HL-60 (cell line): Measurements from ENCODE around the gene GAGE10.

Source experiments
- DNase-seq, 2 experiments: peaks; one replicate each; pipeline ENCODE4 v3.0.0-alpha.2; 2010 to 2020; ENCODE audit warnings: low read depth in 1 of 2, low spot score in 1 of 2
- H3K27ac ChIP-seq: fragments of 250-450 bp; sonication (Bioruptor Pico); replicated peaks from 2 replicates; pipeline ENCODE4 v1.5.1; 2020; ENCODE audit warnings: mild to moderate bottlenecking, moderate library complexity
- H3K27me3 ChIP-seq: fragments of 250-450 bp; sonication (Bioruptor Pico); 2 replicates; pipeline ENCODE4 v1.5.1; 2021; ENCODE audit warnings: mild to moderate bottlenecking, moderate library complexity; ENCODE audit not compliant: insufficient read depth, poor library complexity, severe bottlenecking
- H3K4me3 ChIP-seq: replicated peaks from 2 replicates; pipeline ENCODE4 v1.5.1; 2011; ENCODE audit warnings: mild to moderate bottlenecking, control low read depth, low read length; ENCODE audit not compliant: insufficient read depth
- GABPA ChIP-seq: IDR thresholded peaks from 2 replicates; pipeline ENCODE4 v1.6.1; 2012; ENCODE audit warnings: low read depth
- POLR2AphosphoS5 ChIP-seq: IDR thresholded peaks from 2 replicates; pipeline ENCODE4 v1.6.1; 2012; ENCODE audit warnings: low read depth
- SPI1 ChIP-seq: IDR thresholded peaks from 2 replicates; pipeline ENCODE4 v1.6.1; 2012; ENCODE audit warnings: low read depth, mild to moderate bottlenecking, borderline replicate concordance
- TF ChIP-seq, protein P1 (sequence below): IDR thresholded peaks from one replicate; pipeline ENCODE4 v1.5.1; 2011; ENCODE audit warnings: low read length, control low read depth, inconsistent platforms; ENCODE audit not compliant: insufficient read depth
- TF ChIP-seq, protein P2 (sequence below): IDR thresholded peaks from 2 replicates; pipeline ENCODE4 v1.6.1; 2012; ENCODE audit warnings: low read depth; ENCODE audit not compliant: insufficient replicate concordance

The GAGE10 gene

DNA sequence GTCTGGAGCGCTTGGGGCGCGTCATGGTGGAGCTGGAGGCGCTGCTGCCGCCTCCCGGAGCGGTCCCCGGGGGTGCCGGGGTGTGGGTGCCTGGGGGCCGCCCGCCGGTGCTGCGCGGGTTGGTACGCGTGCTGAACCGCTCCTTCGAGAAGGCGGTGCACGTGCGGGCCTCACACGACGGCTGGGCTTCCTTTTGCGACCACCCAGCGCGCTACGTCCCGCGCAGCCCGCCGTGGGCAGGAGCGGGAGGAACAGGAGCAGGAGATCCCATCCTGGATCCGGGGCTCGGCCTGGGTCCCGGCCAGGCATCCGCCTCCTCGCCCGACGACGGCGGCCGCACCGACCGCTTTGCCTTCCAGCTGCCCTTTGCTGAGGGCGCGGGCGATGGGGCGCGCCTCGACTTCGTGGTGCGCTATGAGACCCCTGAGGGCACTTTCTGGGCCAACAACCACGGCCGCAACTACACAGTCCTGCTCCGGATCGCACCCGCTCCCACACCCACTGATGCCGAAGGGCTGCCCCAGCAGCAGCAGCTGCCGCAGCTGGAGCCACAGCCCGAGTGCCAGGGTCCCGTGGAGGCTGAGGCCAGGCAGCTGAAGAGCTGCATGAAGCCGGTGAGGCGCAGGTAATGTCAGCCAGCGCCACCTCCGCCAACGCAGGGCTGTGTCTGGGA, 33.1 kb upstream of the GAGE10 start:
- H3K27me3 ChIP-seq, result no peaks in the 10 kb centered on the region
- peak overlapping the region; percentile 53 for H3K4me3 ChIP-seq
- no peak for TF ChIP-seq SPI1
- TF ChIP-seq, protein P1, sequence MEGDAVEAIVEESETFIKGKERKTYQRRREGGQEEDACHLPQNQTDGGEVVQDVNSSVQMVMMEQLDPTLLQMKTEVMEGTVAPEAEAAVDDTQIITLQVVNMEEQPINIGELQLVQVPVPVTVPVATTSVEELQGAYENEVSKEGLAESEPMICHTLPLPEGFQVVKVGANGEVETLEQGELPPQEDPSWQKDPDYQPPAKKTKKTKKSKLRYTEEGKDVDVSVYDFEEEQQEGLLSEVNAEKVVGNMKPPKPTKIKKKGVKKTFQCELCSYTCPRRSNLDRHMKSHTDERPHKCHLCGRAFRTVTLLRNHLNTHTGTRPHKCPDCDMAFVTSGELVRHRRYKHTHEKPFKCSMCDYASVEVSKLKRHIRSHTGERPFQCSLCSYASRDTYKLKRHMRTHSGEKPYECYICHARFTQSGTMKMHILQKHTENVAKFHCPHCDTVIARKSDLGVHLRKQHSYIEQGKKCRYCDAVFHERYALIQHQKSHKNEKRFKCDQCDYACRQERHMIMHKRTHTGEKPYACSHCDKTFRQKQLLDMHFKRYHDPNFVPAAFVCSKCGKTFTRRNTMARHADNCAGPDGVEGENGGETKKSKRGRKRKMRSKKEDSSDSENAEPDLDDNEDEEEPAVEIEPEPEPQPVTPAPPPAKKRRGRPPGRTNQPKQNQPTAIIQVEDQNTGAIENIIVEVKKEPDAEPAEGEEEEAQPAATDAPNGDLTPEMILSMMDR, result no peak
- no peak for TF ChIP-seq GABPA
- no peak for TF ChIP-seq POLR2AphosphoS5
- DNase-seq, result no peak
- peak overlapping the region; percentile 64 for H3K27ac ChIP-seq

DNA sequence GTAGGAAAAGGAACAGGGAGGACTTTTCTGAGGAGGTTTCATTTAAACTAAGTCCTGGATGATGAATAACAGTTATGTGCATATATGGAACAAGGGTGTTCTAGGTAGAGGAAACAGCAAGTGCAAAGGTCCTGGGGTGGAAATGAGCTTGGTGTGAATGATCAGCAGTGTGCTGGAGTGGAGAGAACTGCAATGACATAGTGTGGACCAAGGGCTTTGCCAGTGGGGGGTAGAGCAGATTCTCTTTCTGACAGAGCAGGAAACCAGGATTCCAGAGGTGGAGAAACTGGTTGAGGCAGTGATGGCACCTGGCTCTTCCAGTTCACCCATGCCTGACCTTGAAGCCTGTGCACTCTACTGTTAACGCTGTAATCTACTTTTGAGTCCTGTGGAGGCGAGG, 32.1 kb upstream of the GAGE10 start:
- Histone ChIP-seq H3K27me3 (no peaks in the 10 kb centered on the region), H3K27ac (no peak overlapping the region), H3K4me3 (no peak overlapping the region)
- no peak for DNase-seq
- TF ChIP-seq, protein P2, sequence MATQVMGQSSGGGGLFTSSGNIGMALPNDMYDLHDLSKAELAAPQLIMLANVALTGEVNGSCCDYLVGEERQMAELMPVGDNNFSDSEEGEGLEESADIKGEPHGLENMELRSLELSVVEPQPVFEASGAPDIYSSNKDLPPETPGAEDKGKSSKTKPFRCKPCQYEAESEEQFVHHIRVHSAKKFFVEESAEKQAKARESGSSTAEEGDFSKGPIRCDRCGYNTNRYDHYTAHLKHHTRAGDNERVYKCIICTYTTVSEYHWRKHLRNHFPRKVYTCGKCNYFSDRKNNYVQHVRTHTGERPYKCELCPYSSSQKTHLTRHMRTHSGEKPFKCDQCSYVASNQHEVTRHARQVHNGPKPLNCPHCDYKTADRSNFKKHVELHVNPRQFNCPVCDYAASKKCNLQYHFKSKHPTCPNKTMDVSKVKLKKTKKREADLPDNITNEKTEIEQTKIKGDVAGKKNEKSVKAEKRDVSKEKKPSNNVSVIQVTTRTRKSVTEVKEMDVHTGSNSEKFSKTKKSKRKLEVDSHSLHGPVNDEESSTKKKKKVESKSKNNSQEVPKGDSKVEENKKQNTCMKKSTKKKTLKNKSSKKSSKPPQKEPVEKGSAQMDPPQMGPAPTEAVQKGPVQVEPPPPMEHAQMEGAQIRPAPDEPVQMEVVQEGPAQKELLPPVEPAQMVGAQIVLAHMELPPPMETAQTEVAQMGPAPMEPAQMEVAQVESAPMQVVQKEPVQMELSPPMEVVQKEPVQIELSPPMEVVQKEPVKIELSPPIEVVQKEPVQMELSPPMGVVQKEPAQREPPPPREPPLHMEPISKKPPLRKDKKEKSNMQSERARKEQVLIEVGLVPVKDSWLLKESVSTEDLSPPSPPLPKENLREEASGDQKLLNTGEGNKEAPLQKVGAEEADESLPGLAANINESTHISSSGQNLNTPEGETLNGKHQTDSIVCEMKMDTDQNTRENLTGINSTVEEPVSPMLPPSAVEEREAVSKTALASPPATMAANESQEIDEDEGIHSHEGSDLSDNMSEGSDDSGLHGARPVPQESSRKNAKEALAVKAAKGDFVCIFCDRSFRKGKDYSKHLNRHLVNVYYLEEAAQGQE, result no peak
- no peak for TF ChIP-seq GABPA
- TF ChIP-seq, protein P1, result no peak
- no peak for TF ChIP-seq POLR2AphosphoS5
- no peak for TF ChIP-seq SPI1

DNA sequence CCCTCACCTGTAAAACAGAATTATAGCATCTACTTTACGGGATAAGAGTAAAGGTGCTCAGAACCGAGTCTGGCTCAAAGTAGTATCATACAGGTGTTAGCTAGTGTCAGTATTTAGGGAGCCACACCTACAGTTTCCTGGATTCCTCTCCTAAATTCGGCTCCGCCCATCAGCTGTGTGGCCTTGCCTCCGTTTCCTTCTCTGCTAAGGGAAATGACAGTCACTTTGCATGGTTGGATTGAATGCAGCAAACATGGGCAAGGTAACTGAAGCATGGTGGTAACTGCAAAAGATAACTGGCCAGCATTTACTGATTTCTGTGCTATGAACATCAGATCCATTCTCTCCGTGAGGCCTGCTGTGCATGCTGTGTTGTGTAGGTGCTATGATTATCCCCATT, 31.0 kb upstream of the GAGE10 start:
- H3K27ac ChIP-seq, result no peak overlapping the region

More for the DNA sequence above, 31.0 kb upstream of the GAGE10 start:
- H3K4me3 ChIP-seq, result no peak overlapping the region
- no peak for DNase-seq
- TF ChIP-seq GABPA (no peak), SPI1 (no peak), POLR2AphosphoS5 (no peak)
- TF ChIP-seq, protein P2, result no peak
- TF ChIP-seq, protein P1, result no peak
- H3K27me3 ChIP-seq, result no peaks in the 10 kb centered on the region
